NCI-H524 (cell line): Measurements from ENCODE around the gene LRFN4.
"Not testable (repeated sequence)": the region's sequence is repeated elsewhere in the genome, so short reads cannot be mapped to it uniquely, and the experiment has no call there.

ENCODE experiments used
- DNase-seq, 2 experiments: peaks; one replicate each; lab custom pipeline; 2025; lab: John Stamatoyannopoulos, UW

The LRFN4 gene

GRCh38 chr11:66856496-66857233 lies at the start of gene LRFN4:
TSS of gene LRFN4 (plus strand) at chr11:66857064. CDS start at chr11:66857745, 681 bp downstream.
- peak; percentile 43 to 65 for DNase-seq

DNA sequence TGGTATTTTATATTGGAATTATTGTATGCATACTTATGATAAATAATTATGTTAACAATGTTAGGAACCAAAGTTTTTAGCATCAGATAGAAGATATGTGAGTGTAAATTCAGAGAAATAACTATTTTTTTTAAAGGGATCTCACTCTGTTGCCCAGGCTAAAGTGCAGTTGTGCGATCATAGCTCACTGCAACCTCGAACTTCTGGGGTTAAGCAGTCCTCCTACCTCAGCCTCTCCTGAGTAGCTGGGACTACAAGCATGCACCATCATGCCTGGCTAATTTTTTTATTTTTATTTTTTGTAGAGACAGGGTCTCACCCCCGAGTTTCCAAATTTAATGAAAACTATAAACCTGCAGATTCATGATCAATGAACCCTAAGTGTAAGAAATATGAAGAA lies 47.3 kb upstream of the LRFN4 start:
- no peak for DNase-seq

DNA sequence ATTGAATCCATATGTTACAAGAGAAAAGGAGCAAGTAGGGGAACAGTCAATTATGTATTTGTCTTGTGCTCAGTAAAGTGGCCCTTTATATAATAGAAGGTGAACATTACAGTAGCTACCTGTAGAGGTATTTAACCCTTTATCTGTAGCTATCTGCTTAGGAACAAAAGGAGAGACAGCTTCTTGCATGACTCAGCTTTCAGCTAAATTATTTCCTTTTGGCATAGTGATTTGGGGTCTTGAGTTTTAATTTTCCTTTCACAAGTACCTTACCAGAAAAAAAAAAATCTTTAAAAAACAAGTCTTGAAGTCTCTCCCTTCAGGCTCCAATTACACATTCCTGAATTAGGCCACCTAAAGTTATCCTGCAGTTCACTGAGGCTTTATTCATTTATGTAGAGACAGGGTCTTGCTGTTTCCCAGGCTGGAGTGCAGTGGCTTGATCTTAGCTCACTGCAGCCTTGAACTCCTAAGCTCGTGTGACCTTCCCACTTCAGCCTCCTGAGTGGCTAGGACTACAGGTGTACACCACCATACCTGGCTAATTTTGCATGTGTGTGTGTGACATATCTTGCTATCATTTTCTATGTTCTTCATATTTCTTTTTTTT lies 46.2 kb upstream of the LRFN4 start:
- no peak for DNase-seq

GRCh38 chr11:66814678-66815077 lies 42.2 kb upstream of the LRFN4 start:
- DNase-seq: no peak

DNA sequence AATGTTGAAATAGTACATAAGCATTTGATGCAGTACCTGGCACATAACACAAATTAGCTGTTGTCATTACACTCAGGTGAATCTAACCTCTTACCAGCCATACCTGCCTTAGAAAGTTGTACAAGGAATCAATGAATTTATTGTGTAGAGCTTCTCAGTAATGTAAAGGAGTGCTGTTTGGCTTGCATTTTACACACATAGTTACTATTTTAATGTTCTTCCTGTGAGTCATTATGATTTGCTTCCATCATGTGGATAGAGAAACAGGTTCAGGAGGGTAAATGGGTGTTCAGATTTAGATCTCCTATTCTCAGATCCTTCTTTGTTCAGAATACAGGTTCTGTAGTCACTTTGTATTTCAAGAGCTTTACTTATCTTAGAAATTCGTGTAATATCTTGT lies 41.2 kb upstream of the LRFN4 start:
- no peak for DNase-seq

- DNase-seq: peak; percentile 40 to 77
Measured at GRCh38 chr11:66818231-66818955, 38.5 kb upstream of the LRFN4 start.

GRCh38 chr11:66820381-66820780 lies 36.5 kb upstream of the LRFN4 start:
- no peak for DNase-seq

GRCh38 chr11:66820901-66821300 lies 36.0 kb upstream of the LRFN4 start:
- no peak for DNase-seq

- no peak for DNase-seq
Measured at GRCh38 chr11:66823700-66824099, 33.2 kb upstream of the LRFN4 start.

DNA sequence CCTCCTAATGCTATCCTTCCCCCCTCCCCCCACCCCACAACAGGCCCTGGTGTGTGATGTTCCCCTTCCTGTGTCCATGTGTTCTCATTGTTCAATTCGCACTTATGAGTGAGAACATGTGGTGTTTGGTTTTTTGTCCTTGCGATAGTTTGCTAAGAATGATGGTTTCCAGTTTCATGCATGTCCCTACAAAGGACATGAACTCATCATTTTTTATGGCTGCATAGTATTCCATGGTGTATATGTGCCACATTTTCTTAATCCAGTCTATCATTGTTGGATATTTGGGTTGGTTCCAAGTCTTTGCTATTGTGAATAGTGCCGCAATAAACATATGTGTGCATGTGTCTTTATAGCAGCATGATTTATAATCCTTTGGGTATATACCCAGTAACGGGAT lies 32.3 kb upstream of the LRFN4 start:
- not testable (repeated sequence) for DNase-seq

DNA sequence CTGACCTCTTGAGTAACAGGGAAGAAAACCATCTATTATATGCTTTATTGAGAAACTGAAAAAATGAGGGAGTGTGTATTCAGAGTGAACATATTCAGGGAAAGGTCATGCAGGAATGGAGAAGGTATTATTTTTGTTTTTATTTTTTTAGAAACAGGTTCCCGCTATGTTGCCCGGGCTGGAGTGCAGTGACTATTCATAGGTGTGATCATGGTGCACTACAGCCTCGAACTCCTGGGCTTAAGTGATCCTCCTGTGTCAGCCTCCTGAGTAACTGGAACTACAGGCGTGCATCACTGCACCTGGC lies 22.4 kb upstream of the LRFN4 start:
- no peak for DNase-seq

- DNase-seq: no peak
Measured at GRCh38 chr11:66834943-66835342, 21.9 kb upstream of the LRFN4 start.

DNA sequence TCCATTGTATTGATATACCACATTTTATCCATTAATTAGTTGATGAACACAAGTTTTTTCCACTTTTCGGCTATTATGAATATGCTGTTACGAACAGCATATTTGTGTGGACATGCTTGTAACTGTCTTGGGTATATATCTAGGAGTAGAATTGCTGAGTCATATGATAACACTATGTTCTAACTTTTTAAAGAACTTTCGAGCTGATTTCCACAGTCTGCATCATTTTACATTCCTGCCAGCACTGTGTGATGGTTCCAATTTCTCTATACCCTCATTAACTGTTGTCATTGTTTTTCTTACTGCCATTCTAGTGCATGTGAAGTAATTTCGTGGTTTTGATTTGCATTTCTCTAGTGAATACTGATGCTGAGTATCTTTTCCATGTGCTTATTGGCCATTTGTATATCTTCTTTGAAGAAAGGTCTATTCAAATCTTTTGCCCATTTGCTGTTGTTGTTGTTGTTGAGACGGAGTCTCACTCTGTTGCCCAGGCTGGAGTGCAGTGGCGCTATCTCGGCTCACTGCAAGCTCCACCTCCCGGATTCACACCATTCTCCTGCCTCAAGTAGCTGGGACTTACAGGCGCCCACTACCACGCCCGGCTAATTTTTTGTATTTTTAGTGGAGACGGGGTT lies 21.0 kb upstream of the LRFN4 start:
- DNase-seq: no peak

GRCh38 chr11:66840317-66841091 lies 16.4 kb upstream of the LRFN4 start:
- DNase-seq: no peak

DNA sequence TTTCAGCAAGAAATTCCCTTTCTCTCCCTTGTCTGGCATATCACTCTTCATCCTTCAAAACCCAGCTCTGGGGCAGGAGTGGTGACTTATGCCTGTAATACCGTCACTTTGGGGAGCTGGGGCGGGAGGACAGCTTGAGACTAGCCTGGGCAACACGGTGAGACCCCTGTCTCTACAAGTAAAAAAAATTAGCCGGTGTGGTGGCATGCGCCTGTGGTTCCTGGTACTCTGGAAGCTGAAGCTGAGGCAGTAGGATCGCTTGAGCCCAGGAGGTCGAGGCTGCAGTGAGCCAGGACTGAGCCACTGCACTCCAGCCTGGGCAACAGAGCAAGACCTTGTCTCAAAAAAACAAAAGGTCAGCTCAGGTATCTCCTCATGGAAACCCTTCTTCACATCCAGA lies 15.0 kb upstream of the LRFN4 start:
- DNase-seq: no peak

- DNase-seq: no peak
Measured at GRCh38 chr11:66842501-66842895, 14.4 kb upstream of the LRFN4 start.

- peak; percentile 57 to 72 for DNase-seq
Measured at GRCh38 chr11:66842896-66843775, 13.7 kb upstream of the LRFN4 start, which contains the start of gene RCE1. TSS of gene RCE1 (plus strand) at chr11:66843441. CDS start at chr11:66843456, 15 bp downstream.

DNA sequence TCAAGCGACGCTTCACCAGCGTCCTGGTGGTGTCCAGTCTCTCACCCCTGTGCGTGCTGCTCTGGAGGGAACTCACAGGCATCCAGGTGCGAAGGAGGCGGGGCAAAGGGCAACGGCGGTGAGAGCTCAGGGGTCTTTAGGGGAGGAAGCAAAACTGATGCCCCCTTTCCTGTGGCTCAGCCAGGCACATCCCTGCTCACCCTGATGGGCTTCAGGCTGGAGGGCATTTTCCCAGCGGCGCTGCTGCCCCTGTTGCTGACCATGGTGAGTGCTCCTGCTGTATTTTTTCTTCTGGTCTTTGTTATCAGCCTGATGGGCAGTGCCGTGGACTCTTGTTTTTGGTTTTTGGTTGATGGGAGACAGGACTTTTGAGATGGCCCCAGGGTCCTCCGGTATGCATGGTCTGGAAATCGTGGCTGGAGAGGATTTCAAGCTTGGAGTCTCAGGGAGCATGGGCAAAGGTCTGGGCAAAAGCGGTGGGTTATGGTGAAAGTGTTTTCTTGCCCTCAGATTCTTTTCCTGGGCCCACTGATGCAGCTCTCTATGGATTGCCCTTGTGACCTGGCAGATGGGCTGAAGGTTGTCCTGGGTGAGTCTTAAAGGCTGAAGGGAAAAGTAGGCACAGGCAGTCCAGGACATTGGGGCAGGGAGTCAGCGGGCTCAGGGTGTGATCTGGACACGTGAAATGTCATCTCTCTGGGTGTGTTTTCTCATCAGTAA lies 12.9 kb upstream of the LRFN4 start:
- no peak for DNase-seq

DNA sequence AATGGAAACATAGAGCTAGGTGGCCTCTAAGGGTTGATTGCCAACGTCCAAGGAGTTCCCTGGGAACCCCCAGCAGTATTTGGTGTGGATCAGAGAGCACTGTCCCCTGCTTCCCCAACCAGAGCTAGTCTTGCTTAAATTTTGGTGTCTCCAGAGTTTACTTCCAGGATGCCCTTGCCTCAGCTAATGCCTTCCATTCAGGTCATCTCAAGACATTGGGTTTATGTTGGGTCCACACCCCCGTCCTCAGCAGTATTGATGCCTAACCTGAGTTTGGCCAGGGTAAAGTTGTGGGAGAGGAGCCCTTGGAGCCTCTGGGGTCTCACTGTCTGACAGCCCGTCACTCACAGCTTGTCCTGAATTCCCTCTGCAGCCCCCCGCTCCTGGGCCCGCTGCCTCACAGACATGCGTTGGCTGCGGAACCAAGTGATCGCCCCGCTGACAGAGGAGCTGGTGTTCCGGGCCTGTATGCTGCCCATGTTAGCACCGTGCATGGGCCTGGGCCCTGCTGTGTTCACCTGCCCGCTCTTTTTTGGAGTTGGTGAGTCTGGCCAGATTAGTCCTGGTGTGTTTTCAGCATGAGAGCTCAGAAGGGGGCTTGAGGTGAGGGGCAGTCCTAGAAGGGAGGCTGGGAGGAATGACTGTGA lies 12.2 kb upstream of the LRFN4 start:
- no peak for DNase-seq
